ENCODE measurements around the gene DNM2.
"Not testable (repeated sequence)": the region's sequence is repeated elsewhere in the genome, so short reads cannot be mapped to it uniquely, and the experiment has no call there.

The DNM2 gene

DNA sequence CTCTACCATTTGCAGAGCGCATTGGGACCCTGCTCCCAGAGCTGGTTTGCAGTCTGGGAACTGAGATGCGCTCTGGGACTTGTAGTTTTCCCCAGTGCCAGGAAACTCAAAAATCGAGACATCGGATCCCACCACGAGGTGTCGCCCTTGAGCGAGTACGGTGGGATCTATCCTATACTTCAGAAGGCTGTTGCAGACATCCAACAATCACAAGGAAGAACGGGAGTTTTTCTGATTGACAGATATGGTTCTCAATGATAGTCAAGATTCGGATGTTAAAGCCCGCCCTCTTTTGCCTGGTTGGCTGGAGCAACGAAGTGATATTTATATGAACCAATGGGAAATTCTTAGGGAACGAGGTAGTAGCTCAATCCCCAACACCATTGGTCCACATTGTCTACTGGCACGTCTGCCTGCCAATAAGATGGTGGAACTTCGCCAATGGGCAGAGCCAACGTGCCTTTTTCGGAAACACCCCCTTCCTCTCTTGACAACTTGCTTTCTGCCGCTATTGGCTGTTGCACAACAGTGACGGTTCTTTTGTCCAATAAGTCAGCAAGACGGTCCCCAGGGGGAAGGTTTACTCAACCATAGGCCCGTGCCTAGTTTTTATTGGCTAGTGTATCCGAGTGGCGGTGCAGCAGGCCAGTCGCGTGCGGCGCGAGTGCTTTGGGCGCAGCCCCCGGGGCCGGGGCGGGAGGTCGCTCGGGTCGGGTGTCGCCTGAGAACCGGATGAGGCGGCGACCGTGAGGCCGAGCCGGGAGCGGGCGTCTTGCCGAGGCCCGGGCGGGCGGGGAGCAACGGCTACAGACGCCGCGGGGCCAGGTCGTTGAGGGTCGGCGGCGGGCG, at the start of gene DNM2:
Gene DNM2 (plus strand): TSS at position 724 of the 849 bp plus-strand sequence. CDS start 164 bp downstream, outside the sequence.
- peak; percentile 91 to 93 for DNase-seq (ENCODE audit: low read depth in 2 of 2, low spot score in 1 of 2)

DNA sequence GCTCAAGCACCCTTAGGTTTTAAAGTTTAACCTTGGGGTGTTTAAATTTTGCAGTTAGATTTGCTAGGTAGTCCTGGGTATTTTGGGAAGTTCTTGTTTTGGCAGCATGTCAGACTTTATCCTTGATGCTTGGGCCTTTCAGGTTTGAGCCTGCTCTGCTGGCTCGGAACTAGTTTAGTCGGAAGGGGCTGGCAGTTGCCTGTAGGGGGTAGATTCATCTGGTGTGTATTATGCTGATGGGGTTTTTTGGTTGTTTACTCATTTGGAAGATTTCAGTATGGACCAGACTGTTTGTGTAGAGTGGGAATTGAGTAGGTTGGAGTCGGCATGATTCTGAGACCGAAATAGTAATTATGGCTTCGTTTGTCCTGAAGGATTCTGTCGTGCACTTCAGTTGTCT, 48.6 kb upstream of the DNM2 start:
- no peak for DNase-seq (ENCODE audit: low read depth in 2 of 2, low spot score in 1 of 2)

GRCh38 chr19:10670182-10670581, 47.7 kb upstream of the DNM2 start:
- no peak for DNase-seq (ENCODE audit: low read depth in 2 of 2, low spot score in 1 of 2)

- DNase-seq (ENCODE audit: low read depth in 2 of 2, low spot score in 1 of 2), result no peak
These were observed 46.7 kb upstream of the DNM2 start for GRCh38 chr19:10670876-10671804.

- DNase-seq (ENCODE audit: low read depth in 2 of 2, low spot score in 1 of 2), result not testable (repeated sequence)
These were observed 46.0 kb upstream of the DNM2 start for GRCh38 chr19:10671922-10672321.

DNA sequence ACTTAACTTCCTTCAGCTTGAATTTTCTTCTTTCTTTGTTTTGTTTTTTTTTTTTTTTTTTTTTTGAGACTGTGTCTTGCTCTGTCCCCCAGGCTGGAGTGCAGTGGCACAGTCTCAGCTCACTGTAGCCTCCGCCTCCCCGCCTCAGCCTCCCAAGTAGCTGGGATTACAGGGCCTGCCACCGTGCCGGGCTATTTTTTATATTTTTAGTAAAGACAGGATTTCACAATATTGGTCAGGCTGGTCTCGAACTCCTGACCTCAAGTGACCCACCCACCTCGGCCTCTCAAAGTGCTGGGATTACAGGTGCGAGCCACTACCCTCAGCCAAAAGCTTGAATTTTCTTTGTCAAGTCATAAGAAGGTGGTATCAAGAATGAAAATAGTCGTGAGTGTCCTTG, 42.7 kb upstream of the DNM2 start:
- DNase-seq (ENCODE audit: low read depth in 2 of 2, low spot score in 1 of 2), result not testable (repeated sequence)

GRCh38 chr19:10677751-10678150, 40.1 kb upstream of the DNM2 start:
- DNase-seq (ENCODE audit: low read depth in 2 of 2, low spot score in 1 of 2), result no peak

- DNase-seq (ENCODE audit: low read depth in 2 of 2, low spot score in 1 of 2), result no peak
These were observed 39.1 kb upstream of the DNM2 start for GRCh38 chr19:10678813-10679212.

DNA sequence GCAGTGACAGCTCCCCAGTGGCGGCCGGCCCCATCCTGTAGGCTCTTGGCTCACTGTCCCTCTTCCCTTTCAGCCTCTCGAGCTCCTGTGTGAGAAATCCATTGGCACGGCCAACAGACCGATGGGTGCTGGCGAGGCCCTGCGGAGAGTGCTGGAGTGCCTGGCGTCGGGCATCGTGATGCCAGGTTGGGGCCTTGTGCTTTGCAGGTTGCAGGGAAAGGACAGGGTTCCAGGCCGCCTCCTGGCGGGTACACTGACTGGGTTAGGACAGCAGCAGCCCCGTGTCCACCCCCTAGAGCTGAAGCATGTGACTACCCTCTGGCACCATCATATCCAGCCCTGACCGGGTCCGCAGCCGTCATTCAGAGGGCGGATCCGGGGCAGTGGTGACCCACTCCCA, 38.1 kb upstream of the DNM2 start:
- DNase-seq (ENCODE audit: low read depth in 2 of 2, low spot score in 1 of 2), result no peak

GRCh38 chr19:10680545-10681135, 37.2 kb upstream of the DNM2 start:
- DNase-seq (ENCODE audit: low read depth in 2 of 2, low spot score in 1 of 2), result no peak

- no peak for DNase-seq (ENCODE audit: low read depth in 2 of 2, low spot score in 1 of 2)
These were observed 36.2 kb upstream of the DNM2 start for GRCh38 chr19:10681658-10682057.

DNA sequence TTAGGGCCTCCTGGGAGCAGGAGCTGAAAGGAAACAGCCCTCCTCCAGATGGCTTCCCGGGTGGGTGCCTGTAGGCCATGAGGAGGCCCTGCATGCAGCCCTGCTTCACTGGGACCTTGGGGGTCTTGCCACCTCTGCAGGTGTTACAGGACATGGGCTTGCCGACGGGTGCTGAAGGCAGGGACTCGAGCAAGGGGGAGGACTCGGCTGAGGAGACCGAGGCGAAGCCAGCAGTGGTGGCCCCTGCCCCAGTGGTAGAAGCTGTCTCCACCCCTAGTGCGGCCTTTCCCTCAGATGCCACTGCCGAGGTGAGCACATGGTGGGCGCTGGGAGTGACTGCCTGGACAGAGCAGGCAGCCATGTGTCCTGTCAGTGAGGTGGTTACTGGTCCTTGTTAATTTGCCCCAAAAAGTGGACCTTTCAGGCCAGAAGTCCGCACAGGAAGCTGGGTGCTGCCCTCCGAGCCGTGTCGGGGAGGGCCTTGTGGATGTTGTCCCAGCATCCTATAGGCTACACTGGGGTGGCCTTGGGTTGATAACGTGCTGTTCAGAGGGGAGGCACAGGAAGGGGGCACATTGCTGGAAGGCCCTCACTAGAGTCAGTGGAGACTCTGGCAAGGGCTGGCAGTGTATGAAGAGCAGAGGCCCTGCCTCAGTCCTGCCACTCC, 35.3 kb upstream of the DNM2 start:
- no peak for DNase-seq (ENCODE audit: low read depth in 2 of 2, low spot score in 1 of 2)

DNA sequence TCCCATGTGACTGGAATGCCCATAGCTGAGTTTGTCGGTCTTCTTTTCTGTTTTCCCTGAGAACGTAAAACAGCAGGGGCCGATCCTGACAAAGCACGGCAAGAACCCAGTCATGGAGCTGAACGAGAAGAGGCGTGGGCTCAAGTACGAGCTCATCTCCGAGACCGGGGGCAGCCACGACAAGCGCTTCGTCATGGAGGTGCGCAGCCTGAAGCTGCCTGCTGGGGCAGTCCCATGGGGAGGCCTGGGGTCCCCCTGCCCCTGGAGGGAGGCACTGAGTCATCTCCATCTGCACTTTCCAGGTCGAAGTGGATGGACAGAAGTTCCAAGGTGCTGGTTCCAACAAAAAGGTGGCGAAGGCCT, 34.8 kb upstream of the DNM2 start:
- DNase-seq (ENCODE audit: low read depth in 2 of 2, low spot score in 1 of 2), result no peak

GRCh38 chr19:10683582-10683981, 34.3 kb upstream of the DNM2 start:
- no peak for DNase-seq (ENCODE audit: low read depth in 2 of 2, low spot score in 1 of 2)

GRCh38 chr19:10685210-10685609, 32.7 kb upstream of the DNM2 start:
- no peak for DNase-seq (ENCODE audit: low read depth in 2 of 2, low spot score in 1 of 2)

GRCh38 chr19:10686193-10686592, 31.7 kb upstream of the DNM2 start:
- DNase-seq (ENCODE audit: low read depth in 2 of 2, low spot score in 1 of 2), result no peak

DNA sequence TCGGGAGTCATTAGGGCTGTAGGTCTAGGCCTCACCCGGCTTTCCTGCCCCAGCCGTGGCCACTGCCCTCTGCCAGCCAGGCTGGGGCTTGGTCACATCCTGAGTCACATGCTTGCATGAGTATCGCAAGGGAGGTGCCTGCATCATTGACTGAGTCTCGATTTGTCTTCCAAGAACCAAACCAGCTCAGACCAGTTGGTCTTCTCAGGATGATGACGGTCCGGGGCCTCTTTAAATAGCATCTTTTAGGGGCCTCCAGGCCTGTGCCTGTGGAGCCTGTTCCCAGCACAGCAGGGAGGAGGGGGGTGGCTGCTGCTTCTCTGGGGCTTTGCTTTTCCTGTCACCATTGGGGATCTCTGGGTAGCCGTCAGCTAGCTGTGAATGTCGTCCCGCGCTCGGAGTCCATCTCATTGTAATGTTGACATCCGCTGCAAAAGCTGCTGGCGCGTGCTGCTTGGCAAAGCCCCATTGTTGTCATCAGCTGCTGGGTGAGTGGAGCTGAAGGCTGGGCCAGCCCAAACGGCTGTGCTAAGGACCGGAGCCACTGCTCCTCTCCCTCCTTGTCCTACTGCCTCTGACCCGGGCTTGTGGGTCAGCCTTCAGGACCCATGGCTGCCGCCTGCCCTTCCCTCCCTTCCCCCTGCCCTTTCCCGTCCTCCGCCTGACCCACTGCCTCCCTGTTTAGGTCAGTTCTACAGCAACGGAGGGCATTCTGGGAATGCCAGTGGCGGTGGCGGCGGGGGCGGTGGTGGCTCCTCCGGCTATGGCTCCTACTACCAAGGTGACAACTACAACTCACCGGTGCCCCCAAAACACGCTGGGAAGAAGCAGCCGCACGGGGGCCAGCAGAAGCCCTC, 31.0 kb upstream of the DNM2 start:
- DNase-seq (ENCODE audit: low read depth in 2 of 2, low spot score in 1 of 2), result no peak

GRCh38 chr19:10687518-10688288, 30.2 kb upstream of the DNM2 start:
- DNase-seq (ENCODE audit: low read depth in 2 of 2, low spot score in 1 of 2), result no peak

- no peak for DNase-seq (ENCODE audit: low read depth in 2 of 2, low spot score in 1 of 2)
These were observed 29.2 kb upstream of the DNM2 start for GRCh38 chr19:10688545-10689280.
